Colon (tissue), 2 donors: Measurements from ENCODE around the gene KLHDC1.
"Not testable (repeated sequence)": the region's sequence is repeated elsewhere in the genome, so short reads cannot be mapped to it uniquely, and the experiment has no call there.

ENCODE experiments used
- FAIRE-seq: peaks from 2 replicates; lab custom pipeline; 2012; peaks lifted over from hg19 to GRCh38; lab: Jason Lieb, UNC
- donor health status: control.
- donor health status: control.

KLHDC1 gene

GRCh38 chr14:49721733-49722435, 29.0 kb downstream of the KLHDC1 start:
- FAIRE-seq = not testable (repeated sequence)

DNA sequence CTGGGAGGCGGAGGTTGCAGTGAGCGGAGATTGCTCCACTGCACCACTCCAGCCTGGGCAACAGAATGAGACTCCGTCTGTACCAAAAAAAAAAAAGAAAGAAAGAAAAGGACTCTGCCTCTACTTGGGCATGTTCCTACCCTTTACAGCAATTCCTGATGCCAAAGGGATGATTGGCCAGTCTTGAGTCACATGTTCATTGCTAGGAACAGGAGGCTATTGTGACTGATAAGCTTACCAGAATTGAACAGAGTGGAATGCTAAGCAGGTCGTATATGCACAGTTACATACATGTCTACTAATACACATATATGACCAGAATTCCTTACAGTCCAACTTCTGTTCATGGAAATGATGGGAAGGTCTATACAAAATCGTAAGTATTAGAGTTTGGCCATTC, 34.3 kb downstream of the KLHDC1 start:
- no peak for FAIRE-seq

DNA sequence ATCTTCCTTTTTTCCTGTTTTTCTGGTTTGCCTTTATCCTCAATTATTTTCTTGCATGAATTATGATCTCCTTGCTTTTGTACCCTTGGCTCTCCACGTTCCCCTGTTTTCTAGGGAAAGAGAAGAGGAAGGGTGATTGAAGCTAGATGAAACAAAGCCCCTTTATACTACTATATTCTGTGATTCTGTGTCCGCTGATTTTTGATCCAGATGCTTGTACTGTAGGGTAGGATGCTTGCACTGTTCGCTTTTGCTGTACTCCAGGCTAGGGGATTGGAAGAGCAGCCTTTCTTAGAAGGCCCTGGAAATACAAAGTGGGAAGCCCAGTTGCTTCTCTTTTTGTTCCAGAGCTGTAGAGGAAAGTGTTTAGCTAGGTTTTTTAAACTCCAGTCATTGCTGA, 40.0 kb downstream of the KLHDC1 start:
- no peak for FAIRE-seq

- FAIRE-seq = peak; percentile 43
Observed at GRCh38 chr14:49733836-49734235, 40.9 kb downstream of the KLHDC1 start.

DNA sequence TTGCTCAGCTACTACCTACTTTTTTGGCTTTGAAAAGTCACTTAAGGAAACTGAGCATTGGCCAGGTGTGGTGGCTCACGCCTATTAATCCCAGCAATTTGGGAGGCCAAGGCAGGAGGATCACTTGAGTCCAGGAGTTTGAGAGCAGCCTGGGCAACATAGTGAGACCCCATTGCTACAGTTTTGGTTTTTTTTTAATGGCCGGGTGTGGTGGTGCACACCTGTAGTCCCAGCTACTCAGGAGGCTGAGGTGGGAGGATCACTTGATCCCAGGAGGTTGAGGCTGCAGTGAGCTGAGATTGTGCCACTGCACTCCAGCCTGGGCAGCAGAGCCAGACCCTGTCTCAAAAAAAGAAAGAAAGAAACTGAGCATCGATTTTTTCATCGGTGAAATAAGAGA, 42.7 kb downstream of the KLHDC1 start:
- not testable (repeated sequence) for FAIRE-seq

- no peak for FAIRE-seq
Observed at GRCh38 chr14:49745191-49745590, 52.3 kb downstream of the KLHDC1 start.

DNA sequence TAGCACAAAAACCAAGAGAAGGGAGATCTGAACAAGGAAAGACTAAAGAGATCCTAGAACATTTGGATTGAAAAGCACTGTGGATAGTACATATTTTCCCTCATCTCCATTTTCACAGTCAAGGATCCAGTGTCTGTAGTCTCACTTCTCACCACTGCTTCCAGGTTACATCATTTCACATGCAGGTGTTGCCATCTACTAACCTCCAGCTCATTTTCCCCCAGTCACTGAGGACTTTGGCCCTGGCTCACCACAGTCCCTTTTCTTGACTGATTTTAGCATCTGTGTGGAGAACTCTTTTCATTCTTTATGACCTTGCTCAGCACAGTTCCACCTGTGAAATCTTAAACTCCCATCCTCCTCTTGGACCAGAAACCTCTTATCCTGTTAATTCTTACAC, 53.6 kb downstream of the KLHDC1 start:
- FAIRE-seq = not testable (repeated sequence)

GRCh38 chr14:49754570-49755097, 61.7 kb downstream of the KLHDC1 start:
- FAIRE-seq = no peak

DNA sequence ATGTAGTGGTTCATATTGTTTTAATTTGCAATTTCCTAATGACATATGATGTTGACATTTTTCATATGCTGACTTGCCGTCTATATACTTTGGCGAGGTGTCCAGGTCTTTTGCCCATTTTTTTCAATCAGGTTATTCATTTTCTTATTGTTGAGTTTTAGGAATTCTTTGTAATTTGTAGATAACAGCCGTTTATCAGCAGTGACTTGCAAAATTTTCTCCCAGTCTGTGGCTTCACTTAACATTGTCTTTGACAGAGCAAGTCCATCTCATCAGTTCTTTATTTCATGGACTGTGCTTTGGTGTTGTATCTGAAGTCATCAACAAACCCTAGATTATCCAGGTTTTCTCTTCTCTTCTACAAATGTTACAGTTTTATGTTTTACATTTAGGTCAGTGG, 62.5 kb downstream of the KLHDC1 start:
- no peak for FAIRE-seq

GRCh38 chr14:49761839-49762551, 69.1 kb downstream of the KLHDC1 start:
- FAIRE-seq = no peak

GRCh38 chr14:49766839-49767238, 73.9 kb downstream of the KLHDC1 start:
- no peak for FAIRE-seq

DNA sequence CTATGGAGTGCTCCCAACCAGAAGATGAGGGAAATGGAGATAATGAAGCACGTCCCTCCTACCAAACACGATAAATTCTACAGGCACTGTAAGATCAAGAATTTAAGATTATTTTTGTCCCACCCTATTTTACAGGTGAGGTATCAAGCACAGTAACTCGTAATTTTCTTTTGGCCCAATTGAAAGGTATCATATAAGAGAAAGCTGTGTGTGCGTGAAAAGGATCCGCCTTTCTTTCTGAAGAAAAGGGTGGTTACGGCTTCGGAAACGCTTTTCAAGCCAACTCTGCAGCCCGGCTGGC, 74.3 kb downstream of the KLHDC1 start:
- FAIRE-seq = no peak

DNA sequence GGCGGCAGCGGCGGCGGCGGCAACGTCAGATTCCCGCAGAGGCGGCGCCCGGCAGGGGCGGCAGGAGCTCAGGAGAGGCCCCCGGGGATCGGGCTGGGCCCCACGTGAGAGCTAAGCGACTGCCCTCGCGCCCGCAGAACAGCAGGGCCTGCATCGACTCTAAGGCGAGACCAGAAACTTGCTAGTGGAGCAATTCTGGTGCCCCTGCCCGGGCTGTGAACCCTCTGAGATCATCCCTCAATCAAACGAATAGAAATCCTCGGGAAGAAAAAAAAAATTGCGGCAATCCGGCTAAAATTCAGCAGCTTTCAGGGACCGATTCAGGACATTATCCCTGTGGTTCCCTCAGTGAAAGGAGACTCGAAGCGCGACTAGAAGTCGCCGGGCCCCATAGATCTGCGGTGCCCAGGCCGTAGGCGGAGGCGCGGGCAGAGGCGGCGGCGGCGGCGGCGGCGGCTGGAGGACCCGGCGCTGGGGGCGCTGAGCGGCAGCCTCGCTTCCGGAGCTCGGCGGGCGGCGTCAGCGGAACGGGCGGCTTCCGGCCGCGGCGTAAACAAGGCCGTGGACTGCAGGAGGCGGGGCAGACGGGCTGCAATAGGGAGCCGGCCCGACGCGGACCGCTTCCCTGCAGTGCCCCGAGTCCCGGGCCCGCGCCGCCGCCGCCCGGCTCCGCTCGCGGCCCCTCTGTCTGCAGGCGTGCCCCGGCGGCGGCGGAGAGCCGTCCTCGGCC, 74.8 kb downstream of the KLHDC1 start, which contains the start of gene KLHDC2:
Gene KLHDC2, plus strand, starts transcription at position 583 of the 730 bp plus-strand sequence. CDS start 316 bp downstream, outside the sequence.
- FAIRE-seq = no peak

DNA sequence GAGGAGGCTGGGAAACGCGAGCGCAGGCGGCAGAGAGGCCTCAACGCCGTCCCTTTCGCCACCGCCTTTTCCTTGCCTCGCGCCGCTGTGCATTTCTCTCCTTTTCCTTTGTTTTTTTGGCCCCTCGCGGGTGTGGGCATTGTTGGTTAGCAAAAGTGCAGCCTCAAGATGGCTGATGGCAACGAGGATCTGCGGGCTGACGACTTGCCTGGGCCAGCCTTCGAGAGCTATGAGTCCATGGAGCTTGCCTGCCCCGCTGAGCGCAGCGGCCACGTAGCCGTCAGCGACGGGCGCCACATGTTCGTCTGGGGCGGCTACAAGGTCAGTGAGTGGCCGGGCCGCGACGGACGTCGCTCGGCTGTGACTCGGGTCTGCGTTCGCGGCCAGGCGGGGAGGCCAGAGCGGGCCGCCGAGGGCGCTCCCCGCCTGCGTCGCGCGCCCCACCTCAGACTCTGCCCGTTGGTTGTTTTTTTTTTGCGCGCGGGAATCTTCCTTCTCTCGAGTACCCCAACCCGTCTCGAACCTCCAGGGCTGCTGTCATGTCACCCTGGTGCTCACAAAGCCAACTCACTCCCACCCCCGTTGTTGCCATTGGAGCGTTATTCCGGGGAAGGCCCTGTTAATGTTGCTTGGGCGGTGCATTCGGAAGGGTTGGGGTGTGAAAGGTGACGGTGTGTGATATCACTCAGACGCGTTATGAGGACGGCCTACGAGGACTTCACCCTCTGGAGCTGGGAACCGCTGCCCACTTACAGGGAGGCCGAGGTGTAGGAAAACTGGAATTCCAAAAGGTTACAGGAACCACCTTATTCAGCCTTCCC, 75.6 kb downstream of the KLHDC1 start:
- no peak for FAIRE-seq

GRCh38 chr14:49769171-49769570, 76.3 kb downstream of the KLHDC1 start:
- FAIRE-seq = no peak

- FAIRE-seq = no peak
Observed at GRCh38 chr14:49769581-49770211, 76.8 kb downstream of the KLHDC1 start.

DNA sequence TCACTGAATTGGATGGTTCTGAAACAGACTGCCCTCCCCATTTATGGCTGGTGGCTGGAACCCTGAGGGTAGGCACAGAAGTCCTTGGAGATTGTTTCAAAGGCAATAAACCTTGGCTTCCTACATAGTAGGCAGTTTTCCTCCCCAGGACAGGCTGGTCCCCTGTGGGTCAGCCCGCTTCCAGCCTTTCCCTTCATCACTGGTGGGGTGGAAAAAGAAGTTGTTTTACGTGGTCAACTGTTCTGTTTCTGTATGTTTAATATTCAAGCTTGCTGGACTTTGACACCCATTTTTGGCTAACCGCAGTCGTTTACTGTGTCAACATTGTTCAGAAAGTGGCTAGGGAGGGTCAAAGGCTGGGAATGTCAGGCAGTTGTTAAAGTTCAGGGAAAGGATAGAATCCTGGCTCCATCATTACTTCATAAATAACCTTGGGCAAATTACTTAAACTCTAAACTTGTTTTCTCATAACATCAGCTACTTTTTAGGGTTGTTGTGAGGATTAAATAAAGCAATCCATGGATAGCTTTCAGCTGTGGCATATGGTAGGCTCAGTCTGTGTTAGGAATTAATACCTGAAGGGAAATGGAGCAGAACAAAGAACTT, 77.4 kb downstream of the KLHDC1 start:
- FAIRE-seq = no peak

DNA sequence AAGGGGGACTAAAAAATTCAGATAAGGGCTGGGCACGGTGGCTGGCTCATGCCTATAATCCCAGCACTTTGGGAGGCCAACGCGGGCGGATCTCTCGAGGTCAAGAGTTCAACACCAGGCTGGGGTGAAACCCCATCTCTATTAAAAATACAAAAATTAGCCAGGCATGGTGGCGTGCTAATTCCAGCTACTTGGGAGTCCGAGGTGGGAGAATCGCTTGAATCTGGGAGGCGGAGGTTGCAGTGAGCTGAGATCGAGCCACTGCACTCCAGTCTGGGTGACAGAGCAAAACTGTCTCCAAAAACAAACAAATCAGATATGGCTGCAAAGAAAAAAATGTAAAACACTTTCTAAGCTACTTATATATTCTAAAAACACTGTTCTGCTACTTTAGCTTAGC, 78.8 kb downstream of the KLHDC1 start:
- FAIRE-seq = not testable (repeated sequence)

DNA sequence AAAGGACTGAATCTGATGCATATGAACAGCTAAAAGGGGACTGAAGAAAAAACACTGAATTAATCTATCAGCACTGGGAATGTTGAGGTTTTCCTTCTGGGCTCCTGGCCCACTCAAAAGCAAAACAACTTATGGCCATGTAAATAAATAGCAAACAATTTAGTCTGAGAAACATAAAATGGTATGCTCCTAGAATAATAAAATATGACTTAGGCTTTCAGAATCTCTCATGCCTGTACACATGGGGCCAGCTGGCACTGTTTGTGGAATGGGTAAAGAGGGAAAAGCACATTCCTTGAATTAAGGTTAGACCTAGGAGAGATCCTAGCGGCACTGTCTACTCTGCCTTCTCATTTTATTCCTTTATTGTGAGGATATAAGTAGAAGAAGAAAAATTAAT, 81.2 kb downstream of the KLHDC1 start:
- FAIRE-seq = no peak

DNA sequence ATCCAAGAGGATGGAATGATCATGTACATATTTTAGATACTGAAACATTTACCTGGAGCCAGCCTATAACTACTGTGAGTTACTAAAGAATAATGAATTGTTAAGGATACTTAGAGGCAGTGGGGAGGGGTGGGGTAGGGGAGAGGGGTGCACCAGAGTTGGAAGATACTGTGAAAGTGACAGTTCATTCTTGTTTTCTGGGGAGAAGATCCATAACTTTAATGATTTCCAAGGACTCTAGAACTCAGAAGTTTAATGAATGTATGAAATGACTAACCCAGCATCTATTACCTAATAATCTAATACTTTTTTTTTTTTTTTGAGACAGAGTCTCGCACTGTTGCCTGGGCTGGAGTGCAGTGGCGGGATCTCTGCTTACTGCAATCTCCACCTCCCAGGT, 85.5 kb downstream of the KLHDC1 start:
- FAIRE-seq = no peak

DNA sequence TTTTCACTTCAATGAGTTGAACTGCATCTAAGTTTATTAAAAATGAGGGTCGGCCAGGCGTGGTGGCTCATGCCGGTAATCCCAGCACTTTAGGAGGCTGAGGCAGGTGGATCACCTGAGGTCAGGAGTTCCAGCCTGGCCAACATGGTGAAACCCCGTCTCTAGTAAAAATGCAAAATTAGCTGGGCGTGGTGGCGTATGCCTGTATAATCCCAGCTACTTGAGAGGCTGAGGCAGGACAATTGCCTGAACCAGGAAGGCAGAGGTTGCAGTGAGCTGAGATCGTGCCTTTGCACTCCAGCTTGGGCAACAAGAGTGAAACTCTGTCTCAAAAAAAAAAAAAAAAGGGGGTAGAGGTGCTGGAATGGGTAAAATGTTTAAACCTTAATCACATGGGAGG, 88.1 kb downstream of the KLHDC1 start:
- FAIRE-seq = not testable (repeated sequence)
